Osteocyte (in vitro differentiated cells): ENCODE results near the gene EPHB2. TPM values are rescaled to one million over a fixed set of nuclear protein-coding genes. Genes with fewer than 3 reads are reported as not detected.
"Not testable (repeated sequence)": the region's sequence is repeated elsewhere in the genome, so short reads cannot be mapped to it uniquely, and the experiment has no call there.

ENCODE experiments used
- DNase-seq: peaks from one replicate; pipeline ENCODE4 v3.0.0; 2021; ENCODE audit warnings: mixed read lengths; ENCODE audit not compliant: unreplicated experiment; ENCODE audit errors: extremely low spot score
- H3K27ac Mint-ChIP-seq: one replicate; pipeline ENCODE4 v1.8.0; 2021; ENCODE audit warnings: mild to moderate bottlenecking, mixed read lengths; ENCODE audit not compliant: unreplicated experiment
- H3K27me3 Mint-ChIP-seq: one replicate; pipeline ENCODE4 v1.8.0; 2021; ENCODE audit warnings: mixed read lengths; ENCODE audit not compliant: unreplicated experiment
- H3K36me3 Mint-ChIP-seq: one replicate; pipeline ENCODE4 v1.8.0; 2021; ENCODE audit warnings: mixed read lengths; ENCODE audit not compliant: unreplicated experiment
- H3K4me1 Mint-ChIP-seq: one replicate; pipeline ENCODE4 v1.8.0; 2021; ENCODE audit warnings: mixed read lengths; ENCODE audit not compliant: unreplicated experiment
- H3K4me3 Mint-ChIP-seq: one replicate; pipeline ENCODE4 v1.8.0; 2021; ENCODE audit warnings: mild to moderate bottlenecking, moderate library complexity, mixed read lengths; ENCODE audit not compliant: unreplicated experiment
- H3K9me3 Mint-ChIP-seq: one replicate; pipeline ENCODE4 v1.8.0; 2021; ENCODE audit warnings: mixed read lengths; ENCODE audit not compliant: unreplicated experiment
- CTCF ChIP-seq: fragments of 200-600 bp; sonication (generic); IDR thresholded peaks from 2 replicates; pipeline ENCODE4 v1.5.0; 2021; ENCODE audit warnings: antibody characterized with exemption, mild to moderate bottlenecking, moderate library complexity
- total RNA-seq: library from RNA; stranded (reverse); gene quantifications from 2 replicates; pipeline ENCODE4 v1.2.1, GENCODE V29; 2021

Gene EPHB2
- total RNA-seq, 1 donor from 2014 or later: 32.5 TPM

GRCh38 chr1:22841142-22841541 is 130.5 kb downstream of the EPHB2 start:
- no peak for TF ChIP-seq CTCF
- H3K4me1 Mint-ChIP-seq: peaks cover 15% of the 10 kb centered on the region
- H3K4me3 Mint-ChIP-seq: no peak overlapping the region
- H3K9me3 Mint-ChIP-seq: no peaks in the 10 kb centered on the region
- no peak overlapping the region for H3K27ac Mint-ChIP-seq
- H3K36me3 Mint-ChIP-seq: peaks cover 2% of the 10 kb centered on the region
- no peaks in the 10 kb centered on the region for H3K27me3 Mint-ChIP-seq
- no peak for DNase-seq

GRCh38 chr1:22841860-22842281 is 131.2 kb downstream of the EPHB2 start:
- TF ChIP-seq CTCF: no peak
- H3K4me3 Mint-ChIP-seq: no peak overlapping the region
- no peak overlapping the region for H3K27ac Mint-ChIP-seq
- H3K27me3 Mint-ChIP-seq: no peaks in the 10 kb centered on the region
- H3K36me3 Mint-ChIP-seq: peaks cover 2% of the 10 kb centered on the region
- peaks cover 15% of the 10 kb centered on the region for H3K4me1 Mint-ChIP-seq
- DNase-seq: no peak
- no peaks in the 10 kb centered on the region for H3K9me3 Mint-ChIP-seq

- not testable (repeated sequence) for H3K27ac Mint-ChIP-seq, H3K4me3 Mint-ChIP-seq, DNase-seq, H3K36me3 Mint-ChIP-seq, H3K9me3 Mint-ChIP-seq, H3K27me3 Mint-ChIP-seq
- peaks cover 12% of the 10 kb centered on the region for H3K4me1 Mint-ChIP-seq
These were observed 133.0 kb downstream of the EPHB2 start for GRCh38 chr1:22843441-22844183.

GRCh38 chr1:22844621-22845020 is 134.0 kb downstream of the EPHB2 start:
- Mint-ChIP-seq H3K4me1 (peaks cover 12% of the 10 kb centered on the region), H3K36me3 (no peaks in the 10 kb centered on the region), H3K9me3 (no peaks in the 10 kb centered on the region), H3K27me3 (no peaks in the 10 kb centered on the region), H3K27ac (no peak overlapping the region), H3K4me3 (no peak overlapping the region)
- no peak for DNase-seq
- no peak for TF ChIP-seq CTCF

GRCh38 chr1:22845398-22845935 is 134.8 kb downstream of the EPHB2 start:
- H3K4me1 Mint-ChIP-seq: peaks cover 21% of the 10 kb centered on the region
- H3K4me3 Mint-ChIP-seq: no peak overlapping the region
- no peaks in the 10 kb centered on the region for H3K36me3 Mint-ChIP-seq
- no peaks in the 10 kb centered on the region for H3K27me3 Mint-ChIP-seq
- no peak for TF ChIP-seq CTCF
- no peak overlapping the region for H3K27ac Mint-ChIP-seq
- DNase-seq: no peak
- no peaks in the 10 kb centered on the region for H3K9me3 Mint-ChIP-seq
